CD4-positive, CD25-positive, alpha-beta regulatory T cell (primary cell): Measurements from ENCODE around the gene LRRC4C. TPM values are rescaled to one million over a fixed set of nuclear protein-coding genes. Genes with fewer than 3 reads are reported as not detected.

ENCODE experiments used
- ATAC-seq, 2 donors: fragments of 150-1000 bp; cut with Tn5 transposase; one replicate each; pipeline ENCODE4 v1.10.0; 2021; ENCODE audit warnings: low read depth in 2 of 2, moderate number of reproducible peaks in 2 of 2, moderate library complexity in 1 of 2
- DNase-seq, 3 donors: peaks; one replicate each; pipeline versions ENCODE4 v3.0.0 to v3.0.0-alpha.2; 2012 to 2022; ENCODE audit warnings: mixed read lengths in 1 of 3
- H3K27ac ChIP-seq: one replicate; pipeline ENCODE4 v1.7.0; 2013; ENCODE audit warnings: mild to moderate bottlenecking, low read length; ENCODE audit not compliant: insufficient read depth, poor library complexity, severe bottlenecking
- H3K27me3 ChIP-seq: one replicate; pipeline ENCODE4 v1.7.0; 2013; ENCODE audit warnings: low read length; ENCODE audit not compliant: control insufficient read depth, insufficient read depth
- H3K36me3 ChIP-seq: one replicate; pipeline ENCODE4 v1.7.0; 2013; ENCODE audit warnings: mild to moderate bottlenecking, low read length, moderate library complexity; ENCODE audit not compliant: control insufficient read depth, insufficient read depth
- H3K4me1 ChIP-seq: 2 replicates; pipeline ENCODE4 v1.7.0; 2013; ENCODE audit warnings: mild to moderate bottlenecking, low read length; ENCODE audit not compliant: insufficient read depth, control insufficient read depth, poor library complexity, severe bottlenecking
- H3K4me3 ChIP-seq: one replicate; pipeline ENCODE4 v1.7.0; 2013; ENCODE audit warnings: low read depth, mild to moderate bottlenecking, low read length, moderate library complexity
- H3K9me3 ChIP-seq, 2 experiments: 1 replicate in 1 of 2; 2 replicates in 1 of 2; pipeline ENCODE4 v1.7.0; 2013; ENCODE audit warnings: low read length in 2 of 2, mild to moderate bottlenecking in 1 of 2, moderate library complexity in 1 of 2; ENCODE audit not compliant: control insufficient read depth in 2 of 2
- H3K27ac Mint-ChIP-seq, 3 donors: one replicate each; pipeline ENCODE4 v1.8.0; 2020 to 2022; ENCODE audit warnings: mild to moderate bottlenecking in 3 of 3, mixed read lengths in 3 of 3, moderate library complexity in 2 of 3
- H3K27me3 Mint-ChIP-seq: one replicate; pipeline ENCODE4 v1.8.0; 2022; ENCODE audit warnings: mild to moderate bottlenecking, mixed read lengths
- H3K36me3 Mint-ChIP-seq: one replicate; pipeline ENCODE4 v1.8.0; 2020; ENCODE audit warnings: mixed read lengths
- H3K4me1 Mint-ChIP-seq, 4 donors: one replicate each; pipeline ENCODE4 v1.8.0; 2020 to 2022; ENCODE audit warnings: mixed read lengths in 4 of 4, mild to moderate bottlenecking in 1 of 4
- H3K4me3 Mint-ChIP-seq, 4 donors: one replicate each; pipeline ENCODE4 v1.8.0; 2020 to 2022; ENCODE audit warnings: mild to moderate bottlenecking in 4 of 4, mixed read lengths in 4 of 4, moderate library complexity in 3 of 4
- H3K9me3 Mint-ChIP-seq, 7 donors: one replicate each; pipeline ENCODE4 v1.8.0; 2020 to 2022; ENCODE audit warnings: mixed read lengths in 7 of 7, mild to moderate bottlenecking in 3 of 7, moderate library complexity in 2 of 7
- polyA plus RNA-seq, 4 donors: library from polyadenylated mRNA; unstranded; fragments of 300-500 nt; fragmentation: Illumina TruSeq; gene quantifications; one replicate each; pipeline ENCODE4 v1.2.3, GENCODE V29; 2021
- total RNA-seq: library from RNA; stranded (reverse); gene quantifications from one replicate; pipeline ENCODE4 v1.2.3, GENCODE V29; 2022

LRRC4C gene
- total and polyA plus RNA-seq, 5 donors from 2014 or later, result not detected

DNA sequence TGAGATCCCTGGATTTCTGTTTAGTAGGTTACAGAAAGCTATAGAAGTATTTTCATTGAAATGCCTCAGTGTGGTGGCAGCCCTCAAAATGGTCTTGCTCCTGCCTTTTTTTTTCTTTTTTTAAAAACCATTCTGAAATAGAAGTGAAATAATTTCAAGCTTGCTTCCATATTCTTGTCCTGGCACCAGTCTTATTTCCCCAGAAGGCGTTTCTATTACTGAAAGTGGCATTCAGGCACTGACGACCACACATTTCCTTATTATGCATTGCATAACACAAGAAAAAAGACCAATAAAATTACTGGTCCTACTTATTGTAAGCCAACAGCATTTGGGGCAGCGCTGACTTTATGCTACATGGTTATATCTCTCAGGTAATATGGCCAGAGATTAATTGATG lies 24.5 kb upstream of the LRRC4C start:
- Histone ChIP-seq H3K27me3 (no peaks in the 10 kb centered on the region), H3K4me3 (no peak overlapping the region), H3K36me3 (no peaks in the 10 kb centered on the region), H3K4me1 (no peaks in the 10 kb centered on the region), H3K27ac (no peak overlapping the region), H3K9me3 (peaks cover 2 to 4% of the 10 kb centered on the region in 2 experiments)
- Mint-ChIP-seq H3K4me3 (no peak overlapping the region), H3K27ac (no peak overlapping the region), H3K27me3 (no peaks in the 10 kb centered on the region), H3K36me3 (no peaks in the 10 kb centered on the region), H3K9me3 (peaks cover 0 to 11% (median 7%) of the 10 kb centered on the region in 7 donors), H3K4me1 (no peaks in the 10 kb centered on the region)
- no peak for DNase-seq
- no peak for ATAC-seq

GRCh38 chr11:41479179-41479578 lies 19.7 kb upstream of the LRRC4C start:
- H3K27ac Mint-ChIP-seq, result no peak overlapping the region
- no peaks in the 10 kb centered on the region for H3K36me3 ChIP-seq
- H3K4me1 Mint-ChIP-seq, result no peaks in the 10 kb centered on the region
- H3K9me3 ChIP-seq, result peaks cover 0 to 2% of the 10 kb centered on the region in 2 experiments
- H3K4me3 ChIP-seq, result no peak overlapping the region
- H3K4me3 Mint-ChIP-seq, result no peak overlapping the region
- no peak for ATAC-seq
- DNase-seq, result no peak
- no peaks in the 10 kb centered on the region for H3K27me3 ChIP-seq
- H3K27me3 Mint-ChIP-seq, result no peaks in the 10 kb centered on the region
- peaks cover 2 to 13% (median 7%) of the 10 kb centered on the region in 7 donors for H3K9me3 Mint-ChIP-seq
- H3K4me1 ChIP-seq, result no peaks in the 10 kb centered on the region
- H3K27ac ChIP-seq, result no peak overlapping the region
- no peaks in the 10 kb centered on the region for H3K36me3 Mint-ChIP-seq

- DNase-seq (peak in 1 of 3 donors; percentile 14), ATAC-seq (no peak)
- no peak overlapping the region for H3K27ac Mint-ChIP-seq
- H3K4me1 Mint-ChIP-seq, result no peaks in the 10 kb centered on the region
- H3K4me1 ChIP-seq, result no peaks in the 10 kb centered on the region
- no peak overlapping the region for H3K27ac ChIP-seq
- no peaks in the 10 kb centered on the region for H3K9me3 ChIP-seq
- no peaks in the 10 kb centered on the region for H3K27me3 Mint-ChIP-seq
- no peaks in the 10 kb centered on the region for H3K36me3 ChIP-seq
- no peaks in the 10 kb centered on the region for H3K27me3 ChIP-seq
- no peak overlapping the region for H3K4me3 Mint-ChIP-seq
- no peak overlapping the region for H3K4me3 ChIP-seq
- peaks cover 0 to 5% (median 0%) of the 10 kb centered on the region in 7 donors for H3K9me3 Mint-ChIP-seq
- H3K36me3 Mint-ChIP-seq, result no peaks in the 10 kb centered on the region
Observed at GRCh38 chr11:41461057-41461681, 1.7 kb upstream of the LRRC4C start.

- DNase-seq, result no peak
- Histone ChIP-seq H3K36me3 (no peaks in the 10 kb centered on the region), H3K4me1 (no peaks in the 10 kb centered on the region), H3K27me3 (no peaks in the 10 kb centered on the region), H3K27ac (no peak overlapping the region), H3K9me3 (no peaks in the 10 kb centered on the region), H3K4me3 (no peak overlapping the region)
- Mint-ChIP-seq H3K9me3 (peaks cover 0 to 5% (median 0%) of the 10 kb centered on the region in 7 donors), H3K4me3 (no peak overlapping the region), H3K36me3 (no peaks in the 10 kb centered on the region), H3K4me1 (no peaks in the 10 kb centered on the region), H3K27ac (no peak overlapping the region), H3K27me3 (no peaks in the 10 kb centered on the region)
- ATAC-seq, result no peak
Observed at GRCh38 chr11:41458641-41459040, 811 bp downstream of the LRRC4C start.

DNA sequence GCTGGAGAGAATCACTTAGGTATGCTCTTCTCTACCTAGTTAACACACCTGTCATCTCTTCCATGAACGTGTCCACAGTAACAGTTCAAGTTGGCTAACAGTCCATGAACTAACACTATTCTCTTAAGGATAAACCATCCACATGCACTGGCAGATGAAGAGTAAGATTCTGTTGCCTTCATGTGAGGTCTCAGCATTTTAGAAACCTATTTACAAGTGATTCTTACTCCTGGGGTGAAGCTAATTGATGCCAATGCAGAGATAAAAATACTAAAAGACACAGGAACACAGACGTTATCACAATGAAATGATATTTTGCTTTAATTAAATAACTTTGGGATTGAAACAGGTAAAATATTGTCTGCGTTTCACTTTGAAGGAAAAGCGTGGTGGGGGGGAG lies 1.3 kb downstream of the LRRC4C start:
- Mint-ChIP-seq H3K27me3 (no peaks in the 10 kb centered on the region), H3K27ac (no peak overlapping the region), H3K36me3 (no peaks in the 10 kb centered on the region), H3K4me3 (no peak overlapping the region), H3K4me1 (no peaks in the 10 kb centered on the region), H3K9me3 (peaks cover 0 to 5% (median 0%) of the 10 kb centered on the region in 7 donors)
- Histone ChIP-seq H3K27ac (no peak overlapping the region), H3K4me1 (no peaks in the 10 kb centered on the region), H3K4me3 (no peak overlapping the region), H3K36me3 (no peaks in the 10 kb centered on the region), H3K27me3 (no peaks in the 10 kb centered on the region), H3K9me3 (no peaks in the 10 kb centered on the region)
- no peak for DNase-seq
- ATAC-seq, result no peak

DNA sequence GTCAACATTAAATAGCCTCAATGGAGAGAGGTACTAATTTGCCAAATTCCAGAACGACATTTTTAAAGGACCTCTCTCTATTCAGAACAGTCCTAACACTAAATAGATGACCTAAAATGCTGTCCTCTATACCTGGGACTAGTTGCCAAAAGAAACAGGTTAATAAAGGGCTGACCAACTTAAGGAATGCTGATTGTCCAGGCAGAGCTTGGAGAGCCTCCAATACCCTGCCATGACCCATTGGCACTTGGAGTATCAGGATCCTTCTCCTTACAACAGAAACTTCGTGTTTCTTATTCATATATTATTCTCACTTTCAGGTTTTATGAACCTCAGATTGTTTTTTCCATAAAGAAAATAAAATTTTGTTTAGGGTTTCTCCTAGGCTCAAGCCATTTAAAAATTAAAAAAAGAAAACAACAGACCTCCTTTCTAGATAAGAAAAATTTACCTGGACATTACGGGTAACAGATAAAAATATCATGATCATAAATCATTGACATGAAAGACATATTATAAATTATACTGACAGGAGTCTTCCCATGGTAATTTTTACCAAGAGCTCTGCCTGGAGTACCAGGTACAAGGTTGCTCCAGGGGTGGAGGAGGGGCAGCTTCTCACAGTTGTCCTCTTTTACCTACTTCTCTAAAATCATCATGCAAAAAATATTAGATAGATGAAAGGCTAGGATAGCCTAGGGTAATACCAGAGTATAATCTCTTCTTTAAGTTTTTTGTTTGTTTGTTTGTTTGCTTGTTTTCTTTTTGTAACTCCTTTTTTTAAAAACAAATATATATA lies 2.0 kb downstream of the LRRC4C start:
- Mint-ChIP-seq H3K4me1 (no peaks in the 10 kb centered on the region), H3K27me3 (no peaks in the 10 kb centered on the region), H3K36me3 (no peaks in the 10 kb centered on the region), H3K9me3 (no peaks in the 10 kb centered on the region), H3K4me3 (no peak overlapping the region), H3K27ac (no peak overlapping the region)
- no peaks in the 10 kb centered on the region for H3K9me3 ChIP-seq
- H3K36me3 ChIP-seq, result no peaks in the 10 kb centered on the region
- H3K27me3 ChIP-seq, result no peaks in the 10 kb centered on the region
- H3K27ac ChIP-seq, result no peak overlapping the region
- ATAC-seq (no peak), DNase-seq (no peak)
- H3K4me1 ChIP-seq, result no peaks in the 10 kb centered on the region
- no peak overlapping the region for H3K4me3 ChIP-seq

DNA sequence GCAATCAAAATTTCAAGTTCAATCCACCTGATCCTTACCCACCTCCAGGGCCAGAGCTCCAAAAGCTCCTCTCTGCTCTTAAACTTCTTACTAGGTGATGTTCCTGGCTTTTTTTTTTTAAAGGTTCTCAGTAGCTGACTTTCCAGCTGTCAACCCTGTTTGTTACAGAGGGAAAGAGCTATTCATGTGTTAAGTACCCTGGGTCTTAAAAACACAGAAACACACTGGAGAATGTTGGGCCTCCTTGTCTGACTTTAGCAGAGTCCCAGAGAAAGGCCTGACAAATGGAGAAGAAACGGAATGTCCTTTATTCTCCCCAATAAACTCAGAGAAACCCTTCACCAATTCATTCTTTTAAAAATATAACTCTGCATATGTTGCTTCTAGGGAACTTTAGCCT lies 3.2 kb downstream of the LRRC4C start:
- no peaks in the 10 kb centered on the region for H3K9me3 ChIP-seq
- no peaks in the 10 kb centered on the region for H3K4me1 ChIP-seq
- no peak overlapping the region for H3K4me3 ChIP-seq
- DNase-seq (no peak), ATAC-seq (no peak)
- Mint-ChIP-seq H3K36me3 (no peaks in the 10 kb centered on the region), H3K9me3 (no peaks in the 10 kb centered on the region), H3K27me3 (no peaks in the 10 kb centered on the region), H3K4me1 (no peaks in the 10 kb centered on the region), H3K4me3 (no peak overlapping the region), H3K27ac (no peak overlapping the region)
- H3K27ac ChIP-seq, result no peak overlapping the region
- no peaks in the 10 kb centered on the region for H3K36me3 ChIP-seq
- no peaks in the 10 kb centered on the region for H3K27me3 ChIP-seq

DNA sequence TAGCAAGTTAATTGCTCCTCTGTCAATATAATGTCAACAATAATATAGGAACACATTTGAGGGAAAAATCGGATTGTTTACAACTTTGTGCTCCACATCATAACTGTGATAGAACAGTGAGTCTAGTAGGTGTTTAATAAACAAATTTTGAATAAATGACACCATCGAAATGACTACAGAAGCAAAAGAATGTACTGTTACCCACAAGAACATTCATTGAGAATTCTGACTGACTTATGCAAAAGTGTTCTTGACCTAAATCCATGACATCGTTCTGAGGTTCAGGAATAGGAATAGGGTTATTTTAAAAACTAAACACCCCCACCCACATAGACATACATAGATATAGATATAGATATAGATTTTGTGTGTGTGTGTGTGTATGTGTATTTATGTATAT lies 8.4 kb downstream of the LRRC4C start:
- H3K36me3 Mint-ChIP-seq, result no peaks in the 10 kb centered on the region
- Histone ChIP-seq H3K36me3 (no peaks in the 10 kb centered on the region), H3K27me3 (no peaks in the 10 kb centered on the region), H3K9me3 (peaks cover 0 to 3% of the 10 kb centered on the region in 2 experiments), H3K27ac (no peak overlapping the region), H3K4me3 (no peak overlapping the region), H3K4me1 (no peaks in the 10 kb centered on the region)
- H3K9me3 Mint-ChIP-seq, result peaks cover 0 to 11% (median 3%) of the 10 kb centered on the region in 7 donors
- H3K4me3 Mint-ChIP-seq, result no peak overlapping the region
- ATAC-seq (no peak), DNase-seq (no peak)
- no peaks in the 10 kb centered on the region for H3K27me3 Mint-ChIP-seq
- no peak overlapping the region for H3K27ac Mint-ChIP-seq
- no peaks in the 10 kb centered on the region for H3K4me1 Mint-ChIP-seq
